ENCODE results near the gene MAP7D3.

Gene MAP7D3

GRCh38 chrX:136210806-136211205 is 40.4 kb downstream of the MAP7D3 start:
- TF ChIP-seq CTCF (IDR thresholded peaks at IDR 0.05; ENCODE audit: extremely low read depth, missing control alignments): no peak
- DNase-seq (ENCODE audit: low spot score): no peak

- DNase-seq (ENCODE audit: low spot score): no peak
- no peak for TF ChIP-seq CTCF (IDR thresholded peaks at IDR 0.05; ENCODE audit: extremely low read depth, missing control alignments)
These were observed 41.0 kb downstream of the MAP7D3 start for GRCh38 chrX:136210243-136210642.

GRCh38 chrX:136209751-136210150 is 41.4 kb downstream of the MAP7D3 start:
- TF ChIP-seq CTCF (IDR thresholded peaks at IDR 0.05; ENCODE audit: extremely low read depth, missing control alignments): no peak
- no peak for DNase-seq (ENCODE audit: low spot score)

GRCh38 chrX:136209016-136209738 is 42.0 kb downstream of the MAP7D3 start:
- DNase-seq (ENCODE audit: low spot score): no peak
- no peak for TF ChIP-seq CTCF (IDR thresholded peaks at IDR 0.05; ENCODE audit: extremely low read depth, missing control alignments)

GRCh38 chrX:136207546-136207945 is 43.7 kb downstream of the MAP7D3 start:
- no peak for TF ChIP-seq CTCF (IDR thresholded peaks at IDR 0.05; ENCODE audit: extremely low read depth, missing control alignments)
- DNase-seq (ENCODE audit: low spot score): no peak

- no peak for TF ChIP-seq CTCF (IDR thresholded peaks at IDR 0.05; ENCODE audit: extremely low read depth, missing control alignments)
- no peak for DNase-seq (ENCODE audit: low spot score)
These were observed 44.3 kb downstream of the MAP7D3 start for GRCh38 chrX:136206916-136207315.

- no peak for TF ChIP-seq CTCF (IDR thresholded peaks at IDR 0.05; ENCODE audit: extremely low read depth, missing control alignments)
- no peak for DNase-seq (ENCODE audit: low spot score)
These were observed 45.3 kb downstream of the MAP7D3 start for GRCh38 chrX:136205882-136206380.
